ENCODE data around the gene RANBP10. TPM values are rescaled to one million over a fixed set of nuclear protein-coding genes. Genes with fewer than 3 reads are reported as not detected.

The RANBP10 gene
- total RNA-seq, 4 donors from 2014 or later, result 8.1 to 11.7 (median 9.3) TPM

DNA sequence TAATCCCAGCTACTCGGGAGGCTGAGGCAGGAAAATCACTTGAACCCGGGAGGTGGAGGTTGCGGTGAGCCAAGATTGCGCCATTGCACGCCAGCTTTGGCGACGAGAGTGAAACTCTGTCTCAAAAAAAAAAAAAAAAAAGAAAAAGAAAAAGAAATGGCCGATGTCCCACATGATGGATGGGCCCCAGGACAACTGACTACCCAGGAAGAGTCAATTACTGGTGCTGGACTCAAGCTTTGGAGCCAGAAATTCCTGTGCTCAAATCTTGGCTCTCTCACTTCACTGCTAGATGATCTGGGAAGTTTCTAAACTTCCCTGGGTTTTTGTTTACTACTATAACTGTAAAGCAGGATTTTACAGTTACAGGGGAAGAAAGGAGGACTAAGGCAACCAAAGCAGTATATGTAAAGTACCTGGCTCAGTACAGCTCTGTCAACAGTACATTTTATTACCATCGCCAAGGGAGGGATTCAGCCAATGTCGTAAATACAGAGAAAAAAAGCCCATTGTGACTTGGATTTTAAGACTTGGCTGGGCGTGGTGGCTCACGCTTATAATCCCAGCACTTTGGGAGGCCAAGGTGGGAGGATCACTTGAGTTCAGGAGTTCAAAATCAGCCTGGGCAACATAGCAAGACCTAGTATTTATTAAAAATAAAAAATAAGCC lies 127.9 kb downstream of the RANBP10 start:
- TF ChIP-seq CTCF (IDR thresholded peaks at IDR 0.05; ENCODE audit: low read depth), result no peak

DNA sequence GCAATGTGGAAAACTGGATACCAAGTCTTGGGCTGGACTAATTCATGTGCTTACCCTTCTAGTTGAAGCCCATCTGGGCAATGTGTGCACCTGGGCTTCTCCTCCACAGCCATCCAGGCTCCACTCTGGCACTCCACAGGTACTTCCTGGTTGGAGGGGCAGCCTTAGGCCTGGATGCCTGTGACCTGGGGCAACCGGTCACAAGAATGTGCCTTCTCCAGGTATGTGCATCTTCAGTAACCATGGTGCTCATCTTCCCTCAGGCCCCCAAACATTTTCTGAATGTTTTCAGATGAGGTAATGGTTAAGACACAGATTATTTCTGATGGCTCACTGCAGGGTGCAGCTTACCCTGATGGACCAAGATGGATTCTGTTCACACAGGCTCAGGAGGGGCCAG lies 128.6 kb downstream of the RANBP10 start:
- TF ChIP-seq CTCF (IDR thresholded peaks at IDR 0.05; ENCODE audit: low read depth), result no peak

- no peak for TF ChIP-seq CTCF (IDR thresholded peaks at IDR 0.05; ENCODE audit: low read depth)
These were observed 129.4 kb downstream of the RANBP10 start for GRCh38 chr16:67676939-67677338.

DNA sequence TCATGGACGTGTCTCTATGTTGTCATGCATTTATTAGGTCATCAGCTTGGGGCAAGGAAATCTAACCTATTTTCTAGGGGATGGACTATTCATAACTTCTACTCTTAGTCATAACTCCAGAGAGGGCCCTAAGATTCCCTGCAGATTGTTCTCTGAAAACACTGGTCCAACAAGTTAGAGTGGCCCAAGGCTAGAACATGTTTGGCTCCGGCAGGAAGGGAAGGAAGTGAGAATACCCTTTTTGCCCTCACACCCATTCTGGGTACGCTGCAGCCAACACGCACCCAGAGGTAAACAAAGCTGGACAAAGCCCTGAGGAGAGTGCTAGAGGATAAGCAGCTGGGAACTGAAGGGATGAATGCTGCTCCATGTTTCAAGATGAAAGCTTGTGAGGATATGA lies 129.8 kb downstream of the RANBP10 start:
- no peak for TF ChIP-seq CTCF (IDR thresholded peaks at IDR 0.05; ENCODE audit: low read depth)

DNA sequence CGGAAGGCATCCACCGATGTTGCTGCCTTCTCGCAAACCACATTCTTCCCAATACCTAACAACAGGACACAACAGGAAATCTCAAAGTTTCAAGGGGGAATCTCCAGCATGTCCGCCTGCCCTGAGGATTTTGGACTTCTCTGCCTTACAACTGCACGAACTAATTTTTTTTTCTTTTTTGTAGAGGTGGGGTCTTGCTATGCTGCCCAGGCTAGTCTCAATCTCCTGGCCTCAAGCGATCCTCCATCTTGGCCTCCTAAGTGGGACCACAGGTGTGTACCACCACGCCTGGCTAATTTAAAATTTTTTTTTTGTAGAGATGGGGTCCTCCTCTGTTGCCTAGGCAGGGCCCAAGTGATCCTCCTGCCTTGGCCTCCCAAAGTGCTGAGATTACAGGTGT lies 130.4 kb downstream of the RANBP10 start:
- TF ChIP-seq CTCF (IDR thresholded peaks at IDR 0.05; ENCODE audit: low read depth), result no peak

DNA sequence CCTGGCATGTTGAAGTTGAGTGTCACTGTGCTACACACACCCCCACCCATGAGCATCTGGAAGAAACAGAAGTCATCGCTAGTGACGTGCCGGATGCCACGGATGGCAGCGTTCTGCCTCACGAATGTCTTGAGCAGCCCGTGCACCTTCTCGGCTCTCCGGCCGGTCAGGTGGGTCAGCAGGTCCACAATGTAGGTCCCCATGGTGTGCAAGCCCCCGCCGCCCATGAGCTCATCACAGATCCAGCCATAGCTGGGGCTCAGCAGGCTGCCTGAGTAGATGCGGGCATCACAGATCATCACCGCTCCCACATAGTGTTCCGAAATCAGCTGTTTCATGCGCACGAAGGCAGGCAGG lies 130.8 kb downstream of the RANBP10 start:
- no peak for TF ChIP-seq CTCF (IDR thresholded peaks at IDR 0.05; ENCODE audit: low read depth)

- no peak for TF ChIP-seq CTCF (IDR thresholded peaks at IDR 0.05; ENCODE audit: low read depth)
These were observed 131.3 kb downstream of the RANBP10 start for GRCh38 chr16:67674851-67675578.
